Endothelial cell of umbilical vein (primary cell): ENCODE measurements around the gene CPNE9. TPM values are rescaled to one million over a fixed set of nuclear protein-coding genes. Genes with fewer than 3 reads are reported as not detected.

Experiments used
- BruUV-seq: library from RNA; stranded (reverse); fragments of 400-500 nt; replicated peaks from 2 replicates; lab custom pipeline; 2021; lab: Mats Ljungman, UMichigan
- CTCF ChIA-PET: fragments of 300-600, 350-600 bp; sonication (Branson Sonifier 250); formaldehyde crosslinking; loops from one replicate; lab custom pipeline; 2021; ENCODE audit warnings: antibody characterized with exemption, inconsistent platforms; lab: Charles Lee
- POLR2A ChIA-PET: fragments of 300-600, 350-600 bp; sonication (Branson Sonifier 250); formaldehyde crosslinking; loops from one replicate; lab custom pipeline; 2021; ENCODE audit warnings: antibody characterized with exemption, inconsistent platforms; lab: Charles Lee
- DNase-seq: peaks from one replicate; pipeline ENCODE4 v3.0.0-alpha.2; 2011; ENCODE audit warnings: low read depth, low spot score
- FAIRE-seq: peaks from 2 replicates; lab custom pipeline; 2011; peaks lifted over from hg19 to GRCh38; lab: Jason Lieb, UNC
- H2AFZ ChIP-seq: 2 replicates; pipeline ENCODE4 v1.6.0; 2012; ENCODE audit warnings: low read depth, low read length, control low read depth, inconsistent platforms
- H3K27ac ChIP-seq: 2 replicates; pipeline ENCODE4 v1.5.1; 2011; ENCODE audit warnings: low read depth, mild to moderate bottlenecking, control low read depth, low read length, moderate library complexity; ENCODE audit not compliant: insufficient read depth
- H3K27me3 ChIP-seq, 2 experiments: 2 replicates each; pipeline versions ENCODE4 v1.6.0 to v1.6.1; 2011; ENCODE audit warnings: low read length in 2 of 2, mixed read lengths in 1 of 2; ENCODE audit not compliant: control insufficient read depth in 2 of 2, insufficient read depth in 2 of 2
- H3K36me3 ChIP-seq, 2 experiments: 2 replicates in 1 of 2; 3 replicates in 1 of 2; pipeline ENCODE4 v1.5.1; 2011; ENCODE audit warnings: low read length in 2 of 2, mild to moderate bottlenecking in 1 of 2, moderate library complexity in 1 of 2; ENCODE audit not compliant: control insufficient read depth in 2 of 2, insufficient read depth in 2 of 2; ENCODE audit errors: extremely low read depth in 1 of 2
- H3K4me1 ChIP-seq: 3 replicates; pipeline ENCODE4 v1.5.1; 2011; ENCODE audit warnings: mild to moderate bottlenecking, low read length; ENCODE audit not compliant: control insufficient read depth, insufficient read depth; ENCODE audit errors: extremely low read depth
- H3K4me2 ChIP-seq: 2 replicates; pipeline ENCODE4 v1.6.1; 2011; ENCODE audit warnings: low read length, control low read depth, mixed read lengths; ENCODE audit not compliant: insufficient read depth
- H3K4me3 ChIP-seq, 3 experiments: fragments of 200-600 bp in 1 of 3; sonication (generic), shearing (Covaris generic) in 1 of 3; replicated peaks in 1 of 3; 2 replicates each; pipeline ENCODE4 v1.5.1; 2011 to 2016; ENCODE audit warnings: control low read depth in 3 of 3, low read length in 3 of 3, mild to moderate bottlenecking in 2 of 3, inconsistent platforms in 1 of 3, low read depth in 1 of 3, moderate library complexity in 1 of 3; ENCODE audit not compliant: insufficient read depth in 1 of 3
- H3K79me2 ChIP-seq: 2 replicates; pipeline ENCODE4 v1.6.0; 2012; ENCODE audit warnings: low read length, inconsistent platforms; ENCODE audit not compliant: control insufficient read depth, insufficient read depth
- H3K9ac ChIP-seq: replicated peaks from 2 replicates; pipeline ENCODE3; 2011; ENCODE audit warnings: low read length, control low read depth; ENCODE audit not compliant: insufficient read depth; ENCODE audit errors: extremely low read depth
- H3K9me1 ChIP-seq: replicated peaks from 3 replicates; pipeline ENCODE4 v1.6.0; 2011; ENCODE audit warnings: mild to moderate bottlenecking, low read length; ENCODE audit not compliant: control insufficient read depth, insufficient read depth; ENCODE audit errors: extremely low read depth
- H3K9me3 ChIP-seq: replicated peaks from 2 replicates; pipeline ENCODE4 v1.5.1; 2012; ENCODE audit warnings: low read length, inconsistent platforms; ENCODE audit not compliant: control insufficient read depth, insufficient read depth
- H4K20me1 ChIP-seq: replicated peaks from 2 replicates; pipeline ENCODE3; 2011; ENCODE audit warnings: mild to moderate bottlenecking, low read length; ENCODE audit not compliant: control insufficient read depth, insufficient read depth; ENCODE audit errors: extremely low read depth
- EZH2 ChIP-seq: IDR thresholded peaks from 2 replicates; pipeline ENCODE4 v1.6.1; 2012; ENCODE audit warnings: borderline replicate concordance, low read depth, mild to moderate bottlenecking, moderate library complexity, low read length, inconsistent platforms; ENCODE audit not compliant: severe bottlenecking
- FOS ChIP-seq: IDR thresholded peaks from 2 replicates; pipeline ENCODE4 v1.6.1; 2011; ENCODE audit warnings: mild to moderate bottlenecking, low read length, moderate library complexity, borderline replicate concordance; ENCODE audit not compliant: insufficient read depth
- GATA2 ChIP-seq: IDR thresholded peaks from 2 replicates; pipeline ENCODE4 v1.7.0; 2011; ENCODE audit warnings: low read depth, mild to moderate bottlenecking, moderate library complexity, mixed read lengths, low read length; ENCODE audit not compliant: insufficient read length, insufficient read depth
- POLR2AphosphoS5 ChIP-seq: IDR thresholded peaks from 2 replicates; pipeline ENCODE4 v1.6.1; 2012; ENCODE audit warnings: low read depth, mild to moderate bottlenecking, control low read depth, low read length, moderate library complexity; ENCODE audit not compliant: insufficient read depth
- dilution Hi-C: fragments of 300-500 bp; cut with MboI; formaldehyde crosslinking; loops from one replicate; pipeline ENCODE4 v1.15.0; 2019; ENCODE audit warnings: low sequenced_read_pairs; ENCODE audit not compliant: extremely low pct_ligation_motif_present
- intact Hi-C: fragments of 100-400 bp; cut with micrococcal nuclease; formaldehyde crosslinking; loops from one replicate; pipeline ENCODE4 v1.10.0; 2022
- polyA plus RNA-seq, 4 experiments: library from polyadenylated mRNA; depleted of rRNA in 3 of 4; stranded (reverse) in 3 of 4; unstranded in 1 of 4; fragments of >200 nt; gene quantifications; 2 replicates each; pipeline versions ENCODE4 v1.2.1 to v1.2.3, GENCODE V29; 2011 to 2012; ENCODE audit warnings: missing spikeins in 1 of 4
- total RNA-seq: library from RNA; stranded (reverse); gene quantifications from 2 replicates; pipeline ENCODE4 v1.2.3, GENCODE V29; 2021
- TF ChIP-seq, protein P1 (sequence below), 2 donors: IDR thresholded peaks; 1 replicate in 1 of 2; 2 replicates in 1 of 2; pipeline ENCODE4 v1.5.1; 2011; ENCODE audit warnings: low read length in 2 of 2, mild to moderate bottlenecking in 2 of 2, moderate library complexity in 2 of 2, control low read depth in 1 of 2, inconsistent platforms in 1 of 2, low read depth in 1 of 2; ENCODE audit not compliant: insufficient read depth in 1 of 2; ENCODE audit errors: extremely low read depth in 1 of 2
- TF ChIP-seq, protein P2 (sequence below): IDR thresholded peaks from 2 replicates; pipeline ENCODE4 v1.6.1; 2011; ENCODE audit not compliant: insufficient read depth, insufficient read length

CPNE9 gene
- total and polyA plus RNA-seq, 2 donors (not counting 3 experiments of a cell fraction or from before 2014, with no cell fraction given): not detected

DNA sequence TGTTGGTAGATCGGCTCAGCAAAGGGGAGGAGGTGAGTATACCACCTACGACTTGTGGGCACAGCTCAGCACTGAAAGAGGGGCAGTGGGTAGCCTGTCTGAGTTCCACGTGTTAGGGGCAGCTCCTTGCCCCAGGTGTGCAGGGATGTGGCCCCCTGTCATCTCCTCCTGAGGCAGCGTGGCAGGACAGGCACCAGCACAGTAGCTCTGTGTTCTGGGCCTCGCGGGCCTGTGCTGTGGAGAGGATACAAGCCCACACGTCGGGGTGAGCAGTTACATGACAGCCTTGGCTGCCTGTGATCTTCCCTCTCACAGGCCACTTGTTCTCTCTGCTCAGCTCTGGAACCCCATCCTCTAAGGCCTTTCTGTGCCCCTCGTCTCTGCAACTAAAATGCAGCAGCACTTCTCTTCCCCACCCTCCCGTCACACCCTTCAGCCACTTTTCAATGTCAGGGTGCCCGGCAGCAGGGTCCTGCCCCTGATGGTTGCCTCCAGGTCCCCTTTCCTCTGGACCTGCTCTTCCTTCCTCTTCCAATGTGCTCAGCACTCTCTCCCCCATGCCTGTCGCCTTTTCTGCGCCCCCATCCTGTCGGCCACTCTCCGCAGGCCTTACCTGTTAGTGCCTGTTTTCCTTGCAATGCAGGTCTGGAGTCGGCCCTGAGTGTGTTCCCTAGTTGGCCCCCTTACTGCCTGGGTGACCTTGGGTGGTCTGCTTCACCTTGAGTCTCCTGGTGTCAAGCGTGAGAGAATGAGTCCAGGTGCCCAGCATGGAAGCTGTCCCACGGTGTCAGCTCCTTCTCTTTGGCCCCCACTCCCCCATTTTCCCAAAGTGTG, 18.2 kb upstream of the CPNE9 start:
- no peak overlapping the region for H3K27ac ChIP-seq
- TF ChIP-seq, protein P1, sequence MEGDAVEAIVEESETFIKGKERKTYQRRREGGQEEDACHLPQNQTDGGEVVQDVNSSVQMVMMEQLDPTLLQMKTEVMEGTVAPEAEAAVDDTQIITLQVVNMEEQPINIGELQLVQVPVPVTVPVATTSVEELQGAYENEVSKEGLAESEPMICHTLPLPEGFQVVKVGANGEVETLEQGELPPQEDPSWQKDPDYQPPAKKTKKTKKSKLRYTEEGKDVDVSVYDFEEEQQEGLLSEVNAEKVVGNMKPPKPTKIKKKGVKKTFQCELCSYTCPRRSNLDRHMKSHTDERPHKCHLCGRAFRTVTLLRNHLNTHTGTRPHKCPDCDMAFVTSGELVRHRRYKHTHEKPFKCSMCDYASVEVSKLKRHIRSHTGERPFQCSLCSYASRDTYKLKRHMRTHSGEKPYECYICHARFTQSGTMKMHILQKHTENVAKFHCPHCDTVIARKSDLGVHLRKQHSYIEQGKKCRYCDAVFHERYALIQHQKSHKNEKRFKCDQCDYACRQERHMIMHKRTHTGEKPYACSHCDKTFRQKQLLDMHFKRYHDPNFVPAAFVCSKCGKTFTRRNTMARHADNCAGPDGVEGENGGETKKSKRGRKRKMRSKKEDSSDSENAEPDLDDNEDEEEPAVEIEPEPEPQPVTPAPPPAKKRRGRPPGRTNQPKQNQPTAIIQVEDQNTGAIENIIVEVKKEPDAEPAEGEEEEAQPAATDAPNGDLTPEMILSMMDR (IDR thresholded peaks at IDR 0.05; ENCODE audit: extremely low read depth in 1 of 2, insufficient read depth in 1 of 2, low read depth in 1 of 2, low read length in 2 of 2): no peak
- TF ChIP-seq FOS (no peak), EZH2 (no peak), POLR2AphosphoS5 (no peak), GATA2 (no peak)
- TF ChIP-seq, protein P2, sequence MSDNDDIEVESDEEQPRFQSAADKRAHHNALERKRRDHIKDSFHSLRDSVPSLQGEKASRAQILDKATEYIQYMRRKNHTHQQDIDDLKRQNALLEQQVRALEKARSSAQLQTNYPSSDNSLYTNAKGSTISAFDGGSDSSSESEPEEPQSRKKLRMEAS: no peak
- no peaks in the 10 kb centered on the region for H3K9me1 ChIP-seq
- DNase-seq: no peak
- no peaks in the 10 kb centered on the region for H3K4me1 ChIP-seq
- H3K79me2 ChIP-seq: no peaks in the 10 kb centered on the region
- ChIA-PET CTCF (no interaction called here), POLR2A (no interaction called here)
- FAIRE-seq: no peak
- no peak overlapping the region for H3K4me2 ChIP-seq
- dilution Hi-C loops (no loop called here), intact Hi-C loops (no loop called here)
- no peak overlapping the region for H3K9ac ChIP-seq
- peaks cover 1 to 64% of the 10 kb centered on the region in 2 experiments for H3K36me3 ChIP-seq
- H4K20me1 ChIP-seq: no peaks in the 10 kb centered on the region
- H3K4me3 ChIP-seq: no peak overlapping the region
- H3K27me3 ChIP-seq: no peaks in the 10 kb centered on the region
- no peak overlapping the region for H2AFZ ChIP-seq
- BruUV-seq: no TSS peak
- H3K9me3 ChIP-seq: no peaks in the 10 kb centered on the region
